Measurements from ENCODE around the gene ASNS. TPM values are rescaled to one million over a fixed set of nuclear protein-coding genes. Genes with fewer than 3 reads are reported as not detected.
"Not testable (repeated sequence)": the region's sequence is repeated elsewhere in the genome, so short reads cannot be mapped to it uniquely, and the experiment has no call there.

ASNS gene
- polyA plus RNA-seq, 1 of the 3 experiments (the other 2 are of a cell fraction) = 11.8 TPM

- Histone ChIP-seq H3K4me2 (no peak overlapping the region), H3K4me3 (ENCODE audit: low read depth in 2 of 2, low read length in 1 of 2) (no peak overlapping the region), H3K9me2 (no peaks in the 10 kb centered on the region), H3K9ac (no peak overlapping the region), H3K79me2 (ENCODE audit: insufficient read depth) (no peaks in the 10 kb centered on the region), H3F3A (replicated peaks; ENCODE audit: insufficient read depth) (no peaks in the 10 kb centered on the region), H3K36me3 (replicated peaks in 1 of 2; ENCODE audit: control insufficient read depth in 1 of 2, insufficient read depth in 2 of 2, low read length in 1 of 2) (peaks cover 47 to 50% of the 10 kb centered on the region in 2 experiments), H3K27me3 (ENCODE audit: insufficient read depth) (no peaks in the 10 kb centered on the region), H4K20me1 (ENCODE audit: insufficient read depth) (no peaks in the 10 kb centered on the region), H3K9me3 (no peaks in the 10 kb centered on the region), H3K4me1 (ENCODE audit: control insufficient read depth in 1 of 2, insufficient read depth in 2 of 2, low read depth in 1 of 2, low read length in 1 of 2) (no peaks in the 10 kb centered on the region), H3K27ac (ENCODE audit: low read depth in 2 of 2, low read length in 1 of 2) (no peak overlapping the region), H2AFZ (ENCODE audit: low read depth) (no peak overlapping the region)
- CTCF ChIA-PET = interaction anchor here (1.6 kb wide), 1 partner anchor 747 kb away, joined by 7 read pairs; no protein-coding TSS in a partner anchor
- no peak for DNase-seq
- TF ChIP-seq FOSL2 (IDR thresholded peaks at IDR 0.05; ENCODE audit: borderline replicate concordance, low read depth) (no peak), ELF1 (IDR thresholded peaks at IDR 0.05) (no peak), JUND (IDR thresholded peaks at IDR 0.05) (no peak), RXRA (IDR thresholded peaks at IDR 0.05; ENCODE audit: borderline replicate concordance, low read depth) (no peak), IRF3 (IDR thresholded peaks at IDR 0.05; ENCODE audit: low read depth, low read length) (no peak), YY1 (IDR thresholded peaks at IDR 0.05; ENCODE audit: low read depth) (no peak), NRF1 (IDR thresholded peaks at IDR 0.05; ENCODE audit: low read depth, low read length) (no peak), TEAD4 (IDR thresholded peaks at IDR 0.05; ENCODE audit: borderline replicate concordance, insufficient read depth) (no peak), RAD21 (IDR thresholded peaks at IDR 0.05; ENCODE audit: low read length) (no peak), SIN3A (IDR thresholded peaks at IDR 0.05; ENCODE audit: borderline replicate concordance, low read depth, low read length) (no peak), REST (IDR thresholded peaks at IDR 0.05; ENCODE audit: low read depth, low read length) (no peak)
- 80% methylated on average over 2 of the region's 2 CpGs for WGBS (ENCODE audit: low lambda C conversion rate)
- POLR2A ChIA-PET = no interaction called here
Measured at GRCh38 chr7:97851683-97852082, 20.5 kb downstream of the ASNS start.

- H3K4me3 ChIP-seq (ENCODE audit: low read depth in 2 of 2, low read length in 1 of 2); H2AFZ ChIP-seq (ENCODE audit: low read depth); DNase-seq; CTCF ChIA-PET; H3K9ac ChIP-seq; H3F3A ChIP-seq (replicated peaks; ENCODE audit: insufficient read depth); H3K27ac ChIP-seq (ENCODE audit: low read depth in 2 of 2, low read length in 1 of 2); H3K4me1 ChIP-seq (ENCODE audit: control insufficient read depth in 1 of 2, insufficient read depth in 2 of 2, low read depth in 1 of 2, low read length in 1 of 2); H3K9me2 ChIP-seq; H3K4me2 ChIP-seq; H4K20me1 ChIP-seq (ENCODE audit: insufficient read depth); H3K27me3 ChIP-seq (ENCODE audit: insufficient read depth); H3K9me3 ChIP-seq; H3K79me2 ChIP-seq (ENCODE audit: insufficient read depth); POLR2A ChIA-PET: not testable (repeated sequence)
- H3K36me3 ChIP-seq (replicated peaks in 1 of 2; ENCODE audit: control insufficient read depth in 1 of 2, insufficient read depth in 2 of 2, low read length in 1 of 2) = peaks cover 36 to 38% of the 10 kb centered on the region in 2 experiments
- 80% methylated on average over 2 of the region's 4 CpGs for WGBS (ENCODE audit: low lambda C conversion rate)
Measured at GRCh38 chr7:97850262-97851031, 21.8 kb downstream of the ASNS start.

Measured in SK-N-SH (cell line).